Coronary artery (tissue), 2 donors: ENCODE data around the gene COL5A3.

Experiments used
- DNase-seq: peaks from one replicate; pipeline ENCODE4 v3.0.0-alpha.2; 2017; ENCODE audit warnings: low spot score
- H3K27ac ChIP-seq, 2 donors: fragments of 200-600 bp; sonication (generic); one replicate each; pipeline ENCODE4 v1.5.1; 2016 to 2019
- H3K4me3 ChIP-seq: fragments of 200-600 bp; sonication (generic); 2 replicates; pipeline ENCODE4 v1.5.1; 2016; ENCODE audit warnings: mild to moderate bottlenecking, moderate library complexity
- CTCF ChIP-seq: fragments of 200-600 bp; sonication (generic); IDR thresholded peaks from one replicate; pipeline ENCODE4 v1.5.1; 2019; ENCODE audit warnings: antibody characterized with exemption

The COL5A3 gene

GRCh38 chr19:9972103-9972502, 38.2 kb downstream of the COL5A3 start:
- no peak overlapping the region for H3K27ac ChIP-seq
- no peak for DNase-seq
- no peak overlapping the region for H3K4me3 ChIP-seq
- TF ChIP-seq CTCF, result no peak

GRCh38 chr19:9971166-9971897, 39.0 kb downstream of the COL5A3 start:
- H3K27ac ChIP-seq, result no peak overlapping the region
- DNase-seq, result no peak
- TF ChIP-seq CTCF, result no peak
- no peak overlapping the region for H3K4me3 ChIP-seq

- Histone ChIP-seq H3K27ac (no peak overlapping the region), H3K4me3 (no peak overlapping the region)
- DNase-seq, result no peak
- TF ChIP-seq CTCF, result no peak
These were observed 39.8 kb downstream of the COL5A3 start for GRCh38 chr19:9970481-9970880.

GRCh38 chr19:9969688-9969975, 40.7 kb downstream of the COL5A3 start:
- H3K27ac ChIP-seq, result no peak overlapping the region
- no peak for DNase-seq
- H3K4me3 ChIP-seq, result no peak overlapping the region
- no peak for TF ChIP-seq CTCF

GRCh38 chr19:9968820-9969687, 41.2 kb downstream of the COL5A3 start:
- TF ChIP-seq CTCF, result no peak
- H3K4me3 ChIP-seq, result no peak overlapping the region
- H3K27ac ChIP-seq, result no peak overlapping the region
- DNase-seq, result no peak

GRCh38 chr19:9967326-9967725, 43.0 kb downstream of the COL5A3 start:
- TF ChIP-seq CTCF, result no peak
- no peak overlapping the region for H3K27ac ChIP-seq
- no peak overlapping the region for H3K4me3 ChIP-seq
- no peak for DNase-seq

- TF ChIP-seq CTCF, result no peak
- DNase-seq, result no peak
- Histone ChIP-seq H3K27ac (no peak overlapping the region), H3K4me3 (no peak overlapping the region)
These were observed 43.9 kb downstream of the COL5A3 start for GRCh38 chr19:9966448-9966847.
